HG03103 (cell line): Measurements from ENCODE around the gene OXER1.

ENCODE experiments used
- ATAC-seq: cut with Tn5 transposase; IDR thresholded peaks from one replicate; pipeline ENCODE4 v1.9.1; 2021; ENCODE audit warnings: low read depth; ENCODE audit not compliant: unreplicated experiment

Gene OXER1, protein sequence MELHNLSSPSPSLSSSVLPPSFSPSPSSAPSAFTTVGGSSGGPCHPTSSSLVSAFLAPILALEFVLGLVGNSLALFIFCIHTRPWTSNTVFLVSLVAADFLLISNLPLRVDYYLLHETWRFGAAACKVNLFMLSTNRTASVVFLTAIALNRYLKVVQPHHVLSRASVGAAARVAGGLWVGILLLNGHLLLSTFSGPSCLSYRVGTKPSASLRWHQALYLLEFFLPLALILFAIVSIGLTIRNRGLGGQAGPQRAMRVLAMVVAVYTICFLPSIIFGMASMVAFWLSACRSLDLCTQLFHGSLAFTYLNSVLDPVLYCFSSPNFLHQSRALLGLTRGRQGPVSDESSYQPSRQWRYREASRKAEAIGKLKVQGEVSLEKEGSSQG

GRCh38 chr2:42764096-42764495, at the start of gene OXER1:
Gene OXER1 (minus strand): TSS chr2:42764135. CDS start chr2:42764062, 73 bp downstream.
- no peak for ATAC-seq

DNA sequence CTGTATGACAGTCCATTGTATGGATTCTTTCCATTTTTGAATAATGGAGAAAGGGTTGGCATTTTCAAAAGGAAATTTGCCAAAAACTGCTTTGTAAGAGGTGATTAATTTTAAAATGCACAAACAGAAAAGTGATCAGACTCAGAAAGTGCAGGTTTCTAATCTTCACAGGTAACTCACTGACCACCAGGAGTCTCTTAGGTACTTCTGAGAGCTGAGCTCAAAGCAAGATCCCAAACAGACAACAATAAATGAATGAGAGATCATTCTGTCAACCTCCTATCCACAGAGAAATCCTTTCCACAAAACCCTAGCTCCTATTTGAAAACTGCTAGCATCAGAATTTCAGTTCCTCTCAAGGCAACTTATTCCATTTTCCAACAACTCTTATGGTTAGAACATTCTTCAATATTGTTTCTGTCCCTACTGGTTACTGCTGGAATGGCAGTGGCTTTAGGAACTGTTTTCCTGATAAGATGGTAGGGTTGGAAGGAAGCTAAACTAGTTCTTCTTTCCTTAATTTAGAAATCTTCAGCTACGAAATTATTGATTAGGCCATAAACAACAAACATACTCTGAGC, 49.1 kb upstream of the OXER1 start:
- ATAC-seq, result no peak

DNA sequence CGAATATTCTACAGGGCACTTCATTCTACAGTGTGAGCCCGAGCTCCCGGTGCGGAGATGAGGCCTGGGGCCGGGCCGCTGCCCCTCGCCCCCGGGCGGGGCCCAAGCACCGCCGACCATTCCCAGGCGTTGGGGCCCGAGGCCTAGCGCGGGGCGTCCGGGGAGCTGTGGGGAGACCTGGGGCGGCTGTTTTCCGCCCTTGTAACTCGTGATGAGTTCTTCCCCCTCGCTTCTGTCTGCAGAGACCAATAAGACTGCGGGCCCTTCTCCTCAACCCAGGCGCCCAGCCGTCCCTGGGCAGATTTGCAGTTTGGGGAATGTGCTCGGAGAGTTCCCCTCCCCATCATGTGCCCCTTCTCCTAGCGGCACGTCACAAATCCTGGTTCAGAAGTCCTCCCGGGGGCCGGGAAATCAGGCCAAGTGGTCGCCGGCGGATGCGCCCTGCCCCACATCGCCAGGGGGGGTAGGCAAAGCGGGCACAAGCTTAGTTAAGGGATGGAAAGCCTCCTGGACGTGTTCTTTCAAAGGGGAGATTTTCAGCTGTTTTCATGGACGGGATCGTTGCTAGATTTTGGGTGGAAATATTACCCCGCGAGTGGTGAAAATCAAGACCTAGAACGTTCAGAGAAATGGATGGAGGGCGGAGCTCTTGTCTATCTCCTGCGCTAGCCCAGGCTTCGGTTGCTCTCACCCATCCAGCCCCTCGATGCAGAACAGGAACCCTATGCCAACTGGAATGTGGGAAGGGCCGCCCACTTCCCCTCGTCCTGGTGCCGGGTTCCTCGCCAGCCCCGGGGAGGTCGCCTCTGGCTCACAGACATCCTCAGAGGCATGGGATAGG, 47.3 kb upstream of the OXER1 start:
- ATAC-seq, result peak; percentile 5

GRCh38 chr2:42810121-42810970, 46.4 kb upstream of the OXER1 start:
- ATAC-seq, result peak; percentile 62

DNA sequence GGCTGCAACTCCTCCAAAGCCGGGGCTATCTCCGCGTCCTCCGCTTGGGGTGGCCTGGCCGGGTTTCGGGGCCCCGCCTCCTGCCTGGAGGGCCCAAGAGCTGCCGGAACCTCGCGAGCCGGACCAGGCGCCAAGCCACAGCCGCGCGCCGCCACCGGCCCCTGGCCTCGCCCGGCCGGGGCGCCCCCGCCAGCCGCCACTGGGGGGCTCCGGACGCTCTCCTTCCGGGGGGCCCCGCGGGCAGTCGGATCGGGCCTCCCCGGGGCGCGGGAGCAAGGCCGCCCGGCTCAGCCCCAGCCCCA, 45.8 kb upstream of the OXER1 start:
- ATAC-seq, result no peak

DNA sequence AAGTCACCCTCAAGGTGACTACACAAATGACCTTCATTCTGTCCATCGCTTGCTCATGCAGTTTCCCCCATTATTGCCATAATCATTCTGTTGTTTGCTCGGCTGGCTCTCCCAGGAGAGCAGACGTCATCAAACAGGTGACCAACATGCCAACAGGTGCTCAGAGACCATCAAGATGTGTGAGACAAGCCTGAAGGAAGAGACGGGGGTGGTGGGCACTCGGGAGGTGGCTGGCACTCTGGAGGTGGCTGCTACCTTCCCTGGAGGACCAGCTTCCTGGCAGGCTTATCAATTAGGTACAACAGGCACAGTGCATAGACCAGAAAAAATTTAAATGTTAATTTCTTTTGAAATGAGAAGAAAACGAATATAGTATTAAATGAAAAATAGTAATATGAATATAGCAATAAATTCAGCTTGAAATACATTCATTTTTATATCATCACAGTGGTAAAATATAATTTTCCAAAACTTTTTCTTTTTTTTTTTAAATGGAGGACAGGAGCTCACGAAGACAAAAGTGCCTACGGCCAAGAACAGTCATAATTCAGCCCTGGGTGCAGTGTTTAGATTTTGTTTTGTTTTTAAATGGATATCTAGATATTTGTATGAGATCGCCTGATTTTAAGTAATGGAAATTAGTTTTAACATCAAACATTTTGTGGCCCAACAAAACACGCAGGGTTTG, 45.3 kb upstream of the OXER1 start:
- no peak for ATAC-seq

GRCh38 chr2:42808301-42808700, 44.4 kb upstream of the OXER1 start:
- no peak for ATAC-seq

GRCh38 chr2:42806786-42807185, 42.9 kb upstream of the OXER1 start:
- ATAC-seq, result no peak

DNA sequence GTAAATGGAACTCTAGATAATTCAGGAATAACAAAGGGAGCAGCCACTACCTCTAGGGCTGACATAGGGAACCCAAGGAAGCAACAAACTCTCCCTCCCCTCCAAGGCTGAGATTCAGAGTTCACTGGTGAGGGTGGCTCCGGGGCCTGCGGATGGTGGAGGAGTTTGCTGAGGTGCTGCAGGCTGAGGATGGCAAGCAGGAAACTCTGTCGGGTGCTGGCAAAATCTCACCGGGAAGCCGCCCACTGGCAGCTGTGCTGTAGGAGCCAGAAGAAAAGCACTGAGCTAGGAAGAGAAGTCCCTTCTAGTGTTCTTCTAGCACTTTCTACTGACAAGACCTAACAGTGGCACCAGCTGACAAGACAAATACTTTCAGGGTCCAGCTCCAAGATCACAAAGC, 41.0 kb upstream of the OXER1 start:
- ATAC-seq, result no peak

DNA sequence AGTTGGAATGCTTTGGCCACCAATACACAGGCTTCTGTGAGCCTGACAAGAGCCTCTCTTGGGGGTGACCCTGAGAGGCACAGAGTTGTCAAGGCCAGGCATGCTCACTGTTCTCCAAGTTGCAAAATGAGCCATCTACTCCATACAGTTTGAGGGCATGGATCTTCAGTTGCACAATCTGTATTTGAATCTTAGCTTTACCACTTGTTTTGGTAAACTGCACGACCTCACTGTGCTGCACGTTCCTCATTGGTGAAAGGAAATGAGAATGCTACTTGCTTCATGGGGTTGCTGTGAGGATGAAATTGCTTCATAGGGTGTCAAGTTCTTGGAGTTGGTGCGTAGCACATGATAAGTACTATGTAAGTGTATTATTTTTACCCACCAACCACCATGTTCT, 40.4 kb upstream of the OXER1 start:
- no peak for ATAC-seq

DNA sequence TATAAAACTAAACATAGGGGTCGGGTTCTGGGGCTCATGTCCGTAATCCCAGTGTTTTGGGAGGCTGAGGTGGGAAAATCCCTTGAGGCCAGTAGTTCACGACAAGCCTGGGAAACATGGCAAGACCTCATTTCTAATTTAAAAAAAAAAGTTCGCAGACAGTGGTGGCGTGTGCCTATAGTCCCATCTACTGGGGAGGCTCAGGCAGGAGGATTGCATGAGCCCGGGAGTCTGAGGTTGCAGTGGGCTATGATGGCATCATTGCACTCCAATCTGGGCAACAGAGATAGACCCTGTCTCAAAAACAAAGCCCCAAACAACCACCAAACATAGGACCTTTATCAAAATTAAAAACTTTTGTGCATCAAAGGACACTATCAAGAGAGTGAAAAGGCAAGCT, 38.2 kb upstream of the OXER1 start:
- no peak for ATAC-seq

- ATAC-seq, result no peak
Observed at GRCh38 chr2:42801381-42801780, 37.4 kb upstream of the OXER1 start.

DNA sequence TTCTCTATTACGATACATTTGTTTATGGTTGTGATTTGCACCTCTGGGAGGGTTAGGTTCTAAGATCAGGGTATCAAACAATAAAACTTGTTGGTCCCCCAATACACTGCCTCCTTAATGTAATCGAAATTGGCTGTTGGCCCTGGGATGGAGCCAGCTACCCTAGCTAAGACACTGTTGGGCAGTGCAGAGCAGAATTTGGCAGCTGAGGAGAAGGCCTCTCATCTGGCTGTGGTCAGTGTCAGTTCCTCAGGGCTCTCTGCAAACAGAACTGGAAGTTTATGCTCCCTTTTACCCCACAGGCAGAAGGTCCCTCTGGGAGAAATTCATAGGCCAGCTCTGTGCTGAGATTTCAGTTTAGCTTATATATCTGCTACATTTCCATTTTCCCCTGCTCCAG, 37.0 kb upstream of the OXER1 start:
- ATAC-seq, result no peak

- no peak for ATAC-seq
Observed at GRCh38 chr2:42800461-42800962, 36.6 kb upstream of the OXER1 start.

- ATAC-seq, result no peak
Observed at GRCh38 chr2:42799881-42800280, 35.9 kb upstream of the OXER1 start.

DNA sequence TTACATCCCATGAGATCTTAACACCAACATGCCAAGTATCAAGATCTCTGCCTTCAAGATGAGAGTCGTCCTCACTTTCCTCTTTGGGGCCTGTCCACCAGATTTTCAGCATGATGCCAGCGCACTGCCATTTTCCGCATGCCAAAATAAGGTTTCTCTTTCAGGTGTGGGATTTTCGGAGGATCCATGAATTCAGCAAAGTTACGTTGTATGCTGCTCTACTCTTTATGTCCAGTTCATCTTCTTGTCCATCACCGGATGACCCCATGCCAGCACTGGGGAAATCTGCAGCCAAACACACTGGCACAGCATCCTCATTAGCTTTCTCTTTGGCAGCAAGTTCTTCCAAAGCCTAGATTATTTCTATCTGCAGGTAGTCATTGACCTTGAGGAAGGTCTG, 33.3 kb upstream of the OXER1 start:
- no peak for ATAC-seq

GRCh38 chr2:42796427-42797248, 32.7 kb upstream of the OXER1 start:
- ATAC-seq, result no peak

- ATAC-seq, result peak; percentile 29
Observed at GRCh38 chr2:42795841-42796301, 31.9 kb upstream of the OXER1 start.

- no peak for ATAC-seq
Observed at GRCh38 chr2:42795275-42795674, 31.3 kb upstream of the OXER1 start.
